ENCODE measurements around the gene ACBD7.

DNA sequence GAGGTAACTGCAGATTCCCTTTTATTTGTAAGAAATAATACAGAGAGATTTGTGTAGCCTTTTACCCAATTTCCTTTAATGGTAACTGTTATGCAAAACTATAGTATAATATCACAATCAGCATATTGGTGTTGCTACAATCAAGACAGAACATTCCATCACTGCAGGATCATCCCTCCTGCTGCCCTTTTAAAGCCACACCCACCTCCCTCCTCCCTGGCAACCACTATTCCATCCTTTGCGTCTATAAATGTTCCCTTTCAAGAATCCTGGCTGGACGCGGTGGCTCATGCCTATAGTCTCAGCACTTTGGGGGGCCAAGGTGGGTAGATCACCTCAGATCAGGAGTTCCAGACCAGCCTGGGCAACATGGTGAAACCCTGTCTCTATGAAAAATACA lies 13.2 kb downstream of the ACBD7 start:
- TF ChIP-seq POLR2A (IDR thresholded peaks at IDR 0.05; ENCODE audit: low read depth, low read length) (no peak), POLR2AphosphoS5 (IDR thresholded peaks at IDR 0.05; ENCODE audit: low read depth, low read length) (no peak)
